Measurements from ENCODE around the gene KIF26A.

Gene KIF26A

DNA sequence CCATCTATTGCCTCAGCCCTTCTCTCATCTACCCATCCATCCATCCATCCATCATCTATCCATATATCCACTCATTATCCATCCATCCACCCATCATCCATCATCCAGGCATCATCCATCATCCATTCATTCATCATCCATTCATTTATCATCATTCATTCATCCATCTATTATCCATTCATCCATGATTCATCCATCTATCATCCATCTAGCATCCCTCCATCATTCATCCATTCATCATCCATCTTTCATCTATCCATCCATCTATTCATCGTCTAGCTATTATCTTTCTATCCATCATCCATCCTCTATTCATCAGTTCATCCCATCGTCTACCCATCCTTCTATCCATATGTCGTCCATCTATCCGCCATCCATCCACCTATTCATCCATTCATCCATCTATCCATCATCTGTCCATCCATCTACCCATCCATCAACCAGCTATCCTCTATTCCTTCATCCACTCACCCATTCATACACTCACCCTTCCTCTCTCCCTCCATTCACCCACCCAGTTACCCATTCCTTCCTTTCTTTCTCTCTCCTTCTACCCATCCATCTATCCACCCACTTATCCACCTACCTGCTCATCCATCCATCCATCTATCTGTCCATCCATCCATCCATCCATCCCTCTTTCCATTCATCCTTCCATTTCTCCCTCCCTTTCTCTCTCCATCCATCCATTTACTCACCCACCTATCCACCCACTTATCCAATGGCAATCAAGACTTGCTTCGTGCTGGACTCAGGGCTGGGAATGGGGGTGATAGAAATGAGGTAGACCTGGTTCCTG, 59.3 kb downstream of the KIF26A start:
- Histone ChIP-seq H3K27me3 (ENCODE audit: control insufficient read depth in 5 of 5, insufficient read depth in 4 of 5, low read length in 5 of 5) (peaks cover 0 to 23% (median 4%) of the 10 kb centered on the region in 5 donors), H3K4me3 (ENCODE audit: low read depth in 1 of 5, low read length in 5 of 5) (no peak overlapping the region), H3K9me3 (ENCODE audit: control insufficient read depth in 5 of 5, low read length in 5 of 5) (no peaks in the 10 kb centered on the region), H3K27ac (ENCODE audit: low read depth, low read length) (no peak overlapping the region), H3K36me3 (ENCODE audit: control insufficient read depth in 5 of 5, insufficient read depth in 5 of 5, low read length in 5 of 5) (no peaks in the 10 kb centered on the region), H3K9ac (ENCODE audit: low read length in 5 of 5) (no peak overlapping the region), H3K4me1 (ENCODE audit: control insufficient read depth in 5 of 5, insufficient read depth in 5 of 5, low read length in 5 of 5) (peaks cover 0 to 12% (median under 1%) of the 10 kb centered on the region in 5 donors)

- Histone ChIP-seq H3K9ac (ENCODE audit: low read length in 5 of 5) (no peak overlapping the region), H3K27ac (ENCODE audit: low read depth, low read length) (no peak overlapping the region), H3K4me3 (ENCODE audit: low read depth in 1 of 5, low read length in 5 of 5) (no peak overlapping the region), H3K36me3 (ENCODE audit: control insufficient read depth in 5 of 5, insufficient read depth in 5 of 5, low read length in 5 of 5) (no peaks in the 10 kb centered on the region), H3K9me3 (ENCODE audit: control insufficient read depth in 5 of 5, low read length in 5 of 5) (no peaks in the 10 kb centered on the region), H3K27me3 (ENCODE audit: control insufficient read depth in 5 of 5, insufficient read depth in 4 of 5, low read length in 5 of 5) (peaks cover 0 to 24% (median 11%) of the 10 kb centered on the region in 5 donors), H3K4me1 (ENCODE audit: control insufficient read depth in 5 of 5, insufficient read depth in 5 of 5, low read length in 5 of 5) (peaks cover 0 to 12% (median 3%) of the 10 kb centered on the region in 5 donors)
Measured at GRCh38 chr14:104199266-104199895, 61.0 kb downstream of the KIF26A start.

DNA sequence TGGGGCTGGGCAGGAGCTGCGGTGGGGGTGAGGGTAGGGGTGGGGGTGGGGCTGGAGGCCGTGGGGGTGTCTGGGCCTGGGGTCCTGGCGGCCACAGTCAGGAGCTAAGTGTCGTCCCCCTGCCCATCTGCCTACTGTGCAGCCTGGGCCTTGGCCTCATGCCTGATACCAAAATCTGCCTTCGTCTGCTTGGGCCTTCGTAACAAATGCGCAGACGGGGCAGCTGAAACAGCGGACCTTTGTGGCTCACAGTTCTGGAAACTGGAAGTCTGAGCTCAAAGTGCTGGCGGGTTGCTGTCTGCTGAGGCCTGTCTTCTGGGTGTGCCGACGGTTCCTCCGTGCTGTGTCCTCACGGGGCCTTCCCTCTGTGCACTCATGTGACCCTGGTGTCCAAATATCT, 61.7 kb downstream of the KIF26A start:
- Histone ChIP-seq H3K27me3 (ENCODE audit: control insufficient read depth in 5 of 5, insufficient read depth in 4 of 5, low read length in 5 of 5) (peaks cover 0 to 30% (median 11%) of the 10 kb centered on the region in 5 donors), H3K4me1 (ENCODE audit: control insufficient read depth in 5 of 5, insufficient read depth in 5 of 5, low read length in 5 of 5) (peaks cover 0 to 12% (median 3%) of the 10 kb centered on the region in 5 donors), H3K9ac (ENCODE audit: low read length in 5 of 5) (no peak overlapping the region), H3K4me3 (ENCODE audit: low read depth in 1 of 5, low read length in 5 of 5) (no peak overlapping the region), H3K27ac (ENCODE audit: low read depth, low read length) (no peak overlapping the region), H3K36me3 (ENCODE audit: control insufficient read depth in 5 of 5, insufficient read depth in 5 of 5, low read length in 5 of 5) (no peaks in the 10 kb centered on the region), H3K9me3 (ENCODE audit: control insufficient read depth in 5 of 5, low read length in 5 of 5) (no peaks in the 10 kb centered on the region)

- Histone ChIP-seq H3K9me3 (ENCODE audit: control insufficient read depth in 5 of 5, low read length in 5 of 5) (no peaks in the 10 kb centered on the region), H3K4me1 (ENCODE audit: control insufficient read depth in 5 of 5, insufficient read depth in 5 of 5, low read length in 5 of 5) (peaks cover 0 to 12% (median 3%) of the 10 kb centered on the region in 5 donors), H3K27ac (ENCODE audit: low read depth, low read length) (no peak overlapping the region), H3K4me3 (ENCODE audit: low read depth in 1 of 5, low read length in 5 of 5) (no peak overlapping the region), H3K9ac (ENCODE audit: low read length in 5 of 5) (no peak overlapping the region), H3K36me3 (ENCODE audit: control insufficient read depth in 5 of 5, insufficient read depth in 5 of 5, low read length in 5 of 5) (no peaks in the 10 kb centered on the region), H3K27me3 (ENCODE audit: control insufficient read depth in 5 of 5, insufficient read depth in 4 of 5, low read length in 5 of 5) (peaks cover 0 to 31% (median 11%) of the 10 kb centered on the region in 5 donors)
Measured at GRCh38 chr14:104200591-104200990, 62.2 kb downstream of the KIF26A start.

GRCh38 chr14:104201063-104201462, 62.7 kb downstream of the KIF26A start:
- peaks cover 0 to 36% (median 9%) of the 10 kb centered on the region in 5 donors for H3K27me3 ChIP-seq (ENCODE audit: control insufficient read depth in 5 of 5, insufficient read depth in 4 of 5, low read length in 5 of 5)
- no peak overlapping the region for H3K27ac ChIP-seq (ENCODE audit: low read depth, low read length)
- no peaks in the 10 kb centered on the region for H3K36me3 ChIP-seq (ENCODE audit: control insufficient read depth in 5 of 5, insufficient read depth in 5 of 5, low read length in 5 of 5)
- H3K9ac ChIP-seq (ENCODE audit: low read length in 5 of 5), result no peak overlapping the region
- peaks cover 0 to 12% (median 3%) of the 10 kb centered on the region in 5 donors for H3K4me1 ChIP-seq (ENCODE audit: control insufficient read depth in 5 of 5, insufficient read depth in 5 of 5, low read length in 5 of 5)
- no peak overlapping the region for H3K4me3 ChIP-seq (ENCODE audit: low read depth in 1 of 5, low read length in 5 of 5)
- no peaks in the 10 kb centered on the region for H3K9me3 ChIP-seq (ENCODE audit: control insufficient read depth in 5 of 5, low read length in 5 of 5)

GRCh38 chr14:104201496-104201895, 63.1 kb downstream of the KIF26A start:
- H3K27me3 ChIP-seq (ENCODE audit: control insufficient read depth in 5 of 5, insufficient read depth in 4 of 5, low read length in 5 of 5), result peaks cover 0 to 38% (median 10%) of the 10 kb centered on the region in 5 donors
- no peak overlapping the region for H3K9ac ChIP-seq (ENCODE audit: low read length in 5 of 5)
- H3K9me3 ChIP-seq (ENCODE audit: control insufficient read depth in 5 of 5, low read length in 5 of 5), result no peaks in the 10 kb centered on the region
- H3K4me3 ChIP-seq (ENCODE audit: low read depth in 1 of 5, low read length in 5 of 5), result no peak overlapping the region
- H3K36me3 ChIP-seq (ENCODE audit: control insufficient read depth in 5 of 5, insufficient read depth in 5 of 5, low read length in 5 of 5), result no peaks in the 10 kb centered on the region
- peaks cover 0 to 12% (median 3%) of the 10 kb centered on the region in 5 donors for H3K4me1 ChIP-seq (ENCODE audit: control insufficient read depth in 5 of 5, insufficient read depth in 5 of 5, low read length in 5 of 5)
- no peak overlapping the region for H3K27ac ChIP-seq (ENCODE audit: low read depth, low read length)

DNA sequence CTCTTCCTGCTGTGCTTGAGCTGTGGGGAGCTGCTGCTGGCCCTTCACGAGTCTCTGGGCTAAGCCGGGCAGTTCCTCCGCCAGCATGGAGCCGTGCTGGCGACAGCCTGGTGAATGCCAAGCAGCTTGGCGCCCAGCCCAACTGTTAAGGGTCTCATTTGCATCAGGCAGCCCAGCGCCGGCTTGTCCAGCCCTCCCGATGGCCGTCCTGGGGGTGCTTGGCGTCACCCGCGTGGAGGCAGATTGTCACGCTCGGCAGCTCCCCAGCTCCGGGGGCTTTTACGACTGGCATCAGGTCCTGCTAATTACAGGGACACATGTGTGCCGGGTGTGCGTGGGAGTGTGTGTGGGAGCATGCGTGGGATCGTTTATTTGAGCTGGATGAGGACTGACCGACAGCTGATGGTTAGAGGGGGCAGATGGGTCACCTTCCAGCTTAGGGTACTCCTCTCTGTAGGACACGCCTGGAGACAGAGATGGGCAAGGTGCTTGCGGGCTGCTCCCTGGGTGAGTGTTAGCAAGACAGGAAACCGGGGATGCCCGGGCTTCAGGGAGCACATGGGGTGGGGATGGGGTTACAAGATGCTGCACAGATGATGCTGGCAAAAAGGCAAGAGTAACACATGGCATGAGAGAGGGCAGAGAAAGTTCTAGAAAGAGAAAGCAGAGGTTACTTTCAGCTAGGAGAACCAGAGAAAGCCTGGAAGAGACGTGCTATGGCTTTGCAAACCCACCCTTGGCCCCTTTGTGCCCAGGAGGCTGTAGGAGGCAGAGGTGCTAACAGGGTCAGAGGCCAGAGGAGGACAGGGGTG, 64.1 kb downstream of the KIF26A start:
- H3K4me3 ChIP-seq (ENCODE audit: low read depth in 1 of 5, low read length in 5 of 5), result no peak overlapping the region
- peaks cover 0 to 45% (median 11%) of the 10 kb centered on the region in 5 donors for H3K27me3 ChIP-seq (ENCODE audit: control insufficient read depth in 5 of 5, insufficient read depth in 4 of 5, low read length in 5 of 5)
- H3K36me3 ChIP-seq (ENCODE audit: control insufficient read depth in 5 of 5, insufficient read depth in 5 of 5, low read length in 5 of 5), result no peaks in the 10 kb centered on the region
- H3K9ac ChIP-seq (ENCODE audit: low read length in 5 of 5), result no peak overlapping the region
- H3K4me1 ChIP-seq (ENCODE audit: control insufficient read depth in 5 of 5, insufficient read depth in 5 of 5, low read length in 5 of 5), result peaks cover 0 to 11% (median 3%) of the 10 kb centered on the region in 5 donors
- no peak overlapping the region for H3K27ac ChIP-seq (ENCODE audit: low read depth, low read length)
- no peaks in the 10 kb centered on the region for H3K9me3 ChIP-seq (ENCODE audit: control insufficient read depth in 5 of 5, low read length in 5 of 5)

GRCh38 chr14:104203071-104203425, 64.7 kb downstream of the KIF26A start:
- Histone ChIP-seq H3K4me1 (ENCODE audit: control insufficient read depth in 5 of 5, insufficient read depth in 5 of 5, low read length in 5 of 5) (peaks cover 0 to 11% (median 3%) of the 10 kb centered on the region in 5 donors), H3K9me3 (ENCODE audit: control insufficient read depth in 5 of 5, low read length in 5 of 5) (no peaks in the 10 kb centered on the region), H3K27ac (ENCODE audit: low read depth, low read length) (no peak overlapping the region)

DNA sequence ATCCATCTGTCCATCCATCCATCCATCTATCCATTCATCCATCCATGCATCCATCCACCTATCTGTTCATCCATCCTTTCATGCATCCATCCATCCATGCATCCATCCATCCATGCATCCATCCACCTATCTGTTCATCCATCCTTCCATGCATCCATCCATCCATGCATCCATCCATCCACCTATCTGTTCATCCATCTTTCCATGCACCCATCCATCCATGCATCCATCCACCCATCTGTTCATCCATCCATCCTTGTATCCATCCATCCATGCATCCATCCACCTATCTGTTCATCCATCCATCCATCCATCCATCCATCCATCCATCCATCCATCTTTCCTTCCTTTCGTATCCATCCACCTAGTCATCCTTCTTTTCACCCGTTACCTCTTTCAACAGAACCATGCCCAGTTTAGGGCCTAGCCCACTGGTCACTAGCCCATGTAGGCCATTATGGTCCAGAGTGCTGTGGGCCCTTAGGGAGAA, 66.3 kb downstream of the KIF26A start:
- Histone ChIP-seq H3K27me3 (ENCODE audit: control insufficient read depth in 5 of 5, insufficient read depth in 4 of 5, low read length in 5 of 5) (peaks cover 0 to 38% (median 9%) of the 10 kb centered on the region in 5 donors), H3K4me3 (ENCODE audit: low read depth in 1 of 5, low read length in 5 of 5) (no peak overlapping the region), H3K9me3 (ENCODE audit: control insufficient read depth in 5 of 5, low read length in 5 of 5) (no peaks in the 10 kb centered on the region), H3K4me1 (ENCODE audit: control insufficient read depth in 5 of 5, insufficient read depth in 5 of 5, low read length in 5 of 5) (peaks cover 0 to 11% (median 3%) of the 10 kb centered on the region in 5 donors), H3K9ac (ENCODE audit: low read length in 5 of 5) (no peak overlapping the region), H3K27ac (ENCODE audit: low read depth, low read length) (no peak overlapping the region), H3K36me3 (ENCODE audit: control insufficient read depth in 5 of 5, insufficient read depth in 5 of 5, low read length in 5 of 5) (no peaks in the 10 kb centered on the region)

More at GRCh38 chr14:104203071-104203425, 64.7 kb downstream of the KIF26A start:
- Histone ChIP-seq H3K4me3 (ENCODE audit: low read depth in 1 of 5, low read length in 5 of 5) (no peak overlapping the region), H3K9ac (ENCODE audit: low read length in 5 of 5) (no peak overlapping the region), H3K36me3 (ENCODE audit: control insufficient read depth in 5 of 5, insufficient read depth in 5 of 5, low read length in 5 of 5) (no peaks in the 10 kb centered on the region), H3K27me3 (ENCODE audit: control insufficient read depth in 5 of 5, insufficient read depth in 4 of 5, low read length in 5 of 5) (peaks cover 0 to 45% (median 11%) of the 10 kb centered on the region in 5 donors)
